ENCODE measurements around the gene DDX39A.

The DDX39A gene

DNA sequence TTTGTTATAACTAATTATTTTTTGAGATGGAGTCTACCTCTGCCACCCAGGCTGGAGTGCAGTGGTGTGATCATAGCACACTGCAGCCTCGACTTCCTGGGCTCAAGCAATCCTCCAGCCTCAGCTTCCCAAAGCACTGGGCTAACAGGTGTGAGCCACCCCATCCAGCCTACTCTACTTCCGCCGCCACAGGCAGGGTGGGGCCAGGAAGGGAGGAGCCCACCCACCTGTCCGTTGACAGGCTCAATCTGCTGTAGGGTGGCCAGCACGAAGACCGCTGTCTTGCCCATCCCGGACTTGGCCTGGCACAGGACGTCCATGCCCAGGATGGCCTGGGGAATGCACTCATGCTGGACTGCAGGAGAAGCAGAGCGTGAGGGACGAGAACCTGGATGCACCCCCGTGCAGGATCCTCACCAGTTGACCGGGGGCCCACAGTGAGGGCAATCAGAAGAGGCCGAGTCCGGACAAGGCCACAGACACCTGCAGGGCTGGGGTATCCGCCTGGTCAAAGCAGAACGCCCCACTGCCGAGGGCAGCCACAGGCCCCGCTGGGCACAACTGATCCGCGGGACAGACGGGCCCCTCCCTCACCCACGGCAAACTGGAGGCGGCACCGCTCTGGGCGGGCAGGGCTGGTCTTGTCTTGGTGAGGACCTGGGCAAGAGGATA, 6.7 kb downstream of the DDX39A start:
- no peak for DNase-seq
- Histone ChIP-seq H3K9me3 (no peaks in the 10 kb centered on the region), H3K27me3 (no peaks in the 10 kb centered on the region), H3K27ac (no peak overlapping the region), H3K36me3 (peaks cover 51 to 61% (median 59%) of the 10 kb centered on the region in 3 donors), H3K4me3 (no peak overlapping the region), H3K4me1 (peaks cover 0 to 53% (median 34%) of the 10 kb centered on the region in 4 donors)
- intact Hi-C loops (cut with DNase I; ENCODE audit: low total_unique reads) = loop anchor here (10.0 kb wide), 1 partner anchor 208 kb away; the partner anchor contains the start of gene ADGRL1
- TF ChIP-seq, protein P1, sequence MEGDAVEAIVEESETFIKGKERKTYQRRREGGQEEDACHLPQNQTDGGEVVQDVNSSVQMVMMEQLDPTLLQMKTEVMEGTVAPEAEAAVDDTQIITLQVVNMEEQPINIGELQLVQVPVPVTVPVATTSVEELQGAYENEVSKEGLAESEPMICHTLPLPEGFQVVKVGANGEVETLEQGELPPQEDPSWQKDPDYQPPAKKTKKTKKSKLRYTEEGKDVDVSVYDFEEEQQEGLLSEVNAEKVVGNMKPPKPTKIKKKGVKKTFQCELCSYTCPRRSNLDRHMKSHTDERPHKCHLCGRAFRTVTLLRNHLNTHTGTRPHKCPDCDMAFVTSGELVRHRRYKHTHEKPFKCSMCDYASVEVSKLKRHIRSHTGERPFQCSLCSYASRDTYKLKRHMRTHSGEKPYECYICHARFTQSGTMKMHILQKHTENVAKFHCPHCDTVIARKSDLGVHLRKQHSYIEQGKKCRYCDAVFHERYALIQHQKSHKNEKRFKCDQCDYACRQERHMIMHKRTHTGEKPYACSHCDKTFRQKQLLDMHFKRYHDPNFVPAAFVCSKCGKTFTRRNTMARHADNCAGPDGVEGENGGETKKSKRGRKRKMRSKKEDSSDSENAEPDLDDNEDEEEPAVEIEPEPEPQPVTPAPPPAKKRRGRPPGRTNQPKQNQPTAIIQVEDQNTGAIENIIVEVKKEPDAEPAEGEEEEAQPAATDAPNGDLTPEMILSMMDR (IDR thresholded peaks at IDR 0.05) = no peak

DNA sequence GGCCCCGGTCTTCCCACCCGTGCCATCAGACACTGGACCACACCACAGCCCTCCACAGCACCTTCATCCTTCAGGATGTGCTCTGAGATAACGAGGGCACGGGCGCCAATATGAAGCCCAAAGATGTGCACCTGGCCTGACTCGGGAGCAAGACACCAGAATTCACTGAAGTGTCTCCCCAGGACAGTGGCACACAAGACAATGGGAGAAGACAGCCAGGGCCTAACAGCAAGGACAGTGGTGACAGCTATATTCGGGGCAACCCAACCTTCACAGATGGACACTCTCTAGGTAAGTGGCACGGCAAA, 7.2 kb downstream of the DDX39A start:
- Histone ChIP-seq H3K36me3 (peaks cover 56 to 66% (median 65%) of the 10 kb centered on the region in 3 donors), H3K27ac (no peak overlapping the region)
- TF ChIP-seq, protein P1 (IDR thresholded peaks at IDR 0.05) = no peak

DNA sequence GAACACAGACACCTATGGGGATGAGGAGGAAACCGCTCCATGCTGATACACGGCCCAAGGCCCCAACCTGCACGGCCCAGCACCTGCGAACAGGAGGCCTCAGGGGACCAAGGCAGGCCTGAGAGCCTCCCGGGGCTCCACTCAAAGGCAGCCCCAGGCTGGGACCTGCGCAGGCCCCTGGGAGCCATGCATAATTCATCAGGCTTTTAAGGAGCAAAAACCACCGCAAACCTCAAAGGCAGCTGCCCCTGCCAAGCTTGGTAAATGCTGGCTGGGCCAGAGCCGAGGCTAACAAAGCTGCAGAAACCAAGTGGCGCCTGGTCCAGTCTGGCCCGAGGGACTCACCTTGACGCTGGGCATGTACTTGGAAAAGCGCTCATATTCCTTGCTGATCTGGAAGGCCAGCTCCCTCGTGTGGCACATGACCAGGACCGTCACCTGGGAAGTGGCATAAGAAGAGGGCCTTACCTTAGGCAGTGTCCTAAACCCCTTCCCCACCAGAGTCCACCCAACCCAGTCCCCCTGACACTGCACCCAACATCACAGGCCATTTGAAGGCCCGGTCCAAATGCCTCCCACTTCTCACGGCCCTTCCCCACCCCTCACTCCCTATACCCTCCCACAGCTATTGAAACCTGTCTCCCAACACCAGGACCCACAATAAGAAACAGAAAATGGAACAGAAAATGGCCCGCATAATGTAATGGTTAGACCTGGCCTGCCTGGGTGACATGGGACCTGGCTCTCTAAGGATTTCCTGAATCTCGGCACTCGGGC, 7.8 kb downstream of the DDX39A start:
- Histone ChIP-seq H3K4me3 (no peak overlapping the region), H3K36me3 (peaks cover 61 to 72% (median 70%) of the 10 kb centered on the region in 3 donors), H3K9me3 (no peaks in the 10 kb centered on the region), H3K27me3 (no peaks in the 10 kb centered on the region), H3K4me1 (peaks cover 0 to 44% (median 25%) of the 10 kb centered on the region in 4 donors), H3K27ac (no peak overlapping the region)
- intact Hi-C loops (cut with DNase I; ENCODE audit: low total_unique reads) = loop anchor here (10.0 kb wide), 1 partner anchor 207 kb away; the partner anchor contains the start of gene ADGRL1
- TF ChIP-seq, protein P1 (IDR thresholded peaks at IDR 0.05) = no peak
- DNase-seq = no peak

More for the DNA sequence above, 7.2 kb downstream of the DDX39A start:
- H3K4me3 ChIP-seq = no peak overlapping the region
- H3K9me3 ChIP-seq = no peaks in the 10 kb centered on the region
- H3K27me3 ChIP-seq = no peaks in the 10 kb centered on the region
- intact Hi-C loops (cut with DNase I; ENCODE audit: low total_unique reads) = loop anchor here (10.0 kb wide), 1 partner anchor 207 kb away; the partner anchor contains the start of gene ADGRL1
- H3K4me1 ChIP-seq = peaks cover 0 to 48% (median 29%) of the 10 kb centered on the region in 4 donors
- DNase-seq = no peak

DNA sequence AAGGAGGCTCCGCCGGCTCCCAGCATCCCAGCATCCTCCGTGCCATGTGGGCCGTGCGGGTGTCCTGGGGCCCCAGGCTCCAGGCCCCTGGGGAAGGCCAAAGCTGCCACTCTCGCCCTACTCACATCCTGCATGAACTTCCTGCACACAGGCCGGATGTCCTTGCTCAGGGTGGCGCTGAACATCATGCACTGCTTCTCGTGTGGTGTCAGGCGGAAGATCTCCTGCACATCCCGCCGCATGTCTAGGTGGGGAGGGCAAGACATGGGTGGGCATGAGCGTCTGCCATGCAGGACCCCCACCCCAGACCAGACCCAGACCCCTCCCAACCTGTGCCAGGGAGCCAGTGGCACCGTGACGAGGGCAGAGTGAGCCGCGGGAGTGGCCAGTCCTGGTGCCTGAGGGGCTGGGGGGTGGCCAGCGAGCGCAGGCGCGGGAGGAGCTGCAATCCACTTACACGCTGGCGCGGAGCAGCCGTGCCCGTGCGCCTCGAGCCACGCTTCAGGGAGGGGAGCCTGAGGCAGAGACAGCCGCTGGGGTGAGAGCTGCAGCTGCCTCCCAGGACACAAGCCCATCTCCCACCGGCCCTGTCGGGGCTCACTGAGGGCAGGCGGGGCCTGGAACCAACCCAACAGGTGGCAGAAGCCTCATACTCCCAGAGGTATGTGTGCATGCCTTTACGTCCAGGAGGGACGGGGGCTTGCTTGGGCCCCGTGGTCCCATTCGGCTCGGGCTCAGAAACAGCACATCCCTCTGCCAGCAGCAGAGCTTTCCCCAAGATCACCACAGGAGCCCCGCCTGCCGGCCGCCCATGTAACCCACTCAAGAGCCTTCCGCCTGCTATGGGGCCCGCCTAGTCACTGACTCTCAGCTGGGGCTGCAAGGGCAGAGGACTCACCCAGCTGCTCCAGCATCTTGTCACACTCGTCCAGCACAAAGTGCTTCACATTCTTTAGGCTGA, 8.8 kb downstream of the DDX39A start:
- DNase-seq = no peak
- H3K4me3 ChIP-seq = no peak overlapping the region
- H3K27ac ChIP-seq = no peak overlapping the region
- peaks cover 0 to 43% (median 22%) of the 10 kb centered on the region in 4 donors for H3K4me1 ChIP-seq
- no peaks in the 10 kb centered on the region for H3K9me3 ChIP-seq
- peaks cover 65 to 80% (median 80%) of the 10 kb centered on the region in 3 donors for H3K36me3 ChIP-seq
- TF ChIP-seq, protein P1 (IDR thresholded peaks at IDR 0.05) = no peak
- H3K27me3 ChIP-seq = no peaks in the 10 kb centered on the region
- intact Hi-C loops (cut with DNase I; ENCODE audit: low total_unique reads) = loop anchor here (10.0 kb wide), 1 partner anchor 206 kb away; the partner anchor contains the start of gene ADGRL1
